Spleen (tissue), 7 donors: Measurements from ENCODE around the gene LYPD3.

Experiments used
- CTCF ChIP-seq, 11 experiments: fragments of 200-600 bp in 7 of 11; fragments of 450-650 bp in 4 of 11; sonication (generic) in 4 of 11; IDR thresholded peaks in 8 of 11; conservative IDR thresholded peaks in 3 of 11; 1 replicate in 7 of 11; 2 replicates in 4 of 11; pipeline versions ENCODE4 v1.4.0 to v1.8.0; 2016 to 2021; ENCODE audit warnings: antibody characterized with exemption in 11 of 11, inconsistent platforms in 4 of 11, mild to moderate bottlenecking in 1 of 11
- POLR2AphosphoS5 ChIP-seq, 3 donors: sonication (generic); formaldehyde crosslinking; IDR thresholded peaks; one replicate each; pipeline ENCODE4 v1.5.1; 2017; ENCODE audit warnings: antibody characterized with exemption in 3 of 3
- donor health status: DM: no; HTN: no; CAD: no; lungs with moderate emphysema.
- donor health status: DM: no; HTN: no; CAD: no.
- donor health status: DM: no; HTN: no; CAD: no.

GRCh38 chr19:43467276-43467675 is 1.9 kb upstream of the LYPD3 start:
- TF ChIP-seq CTCF (IDR thresholded peaks at IDR 0.05 in 8 of 11, conservative IDR thresholded peaks at IDR 0.05 in 3 of 11) (no peak), POLR2AphosphoS5 (IDR thresholded peaks at IDR 0.05) (no peak)
